ENCODE results near the gene RPL29. TPM values are rescaled to one million over a fixed set of nuclear protein-coding genes. Genes with fewer than 3 reads are reported as not detected.
A peak's percentile ranks its signal among the peaks of the same experiment; 100 is the strongest.

RPL29 gene
- total RNA-seq, 1 donor from 2014 or later: 1,224 TPM

- intact Hi-C loops (cut with DNase I): no loop called here
- no peak for DNase-seq (ENCODE audit: low spot score in 2 of 2)
- Histone ChIP-seq H3K4me1 (peaks cover 8 to 21% of the 10 kb centered on the region in 2 donors), H3K4me3 (no peak overlapping the region), H3K27ac (peak overlapping the region; percentile 61 to 73), H3K36me3 (peaks cover 2 to 20% of the 10 kb centered on the region in 2 donors), H3K27me3 (no peaks in the 10 kb centered on the region), H3K9me3 (no peaks in the 10 kb centered on the region)
- TF ChIP-seq CTCF (IDR thresholded peaks at IDR 0.05): no peak
Measured at GRCh38 chr3:51988286-51989146, 7.2 kb downstream of the RPL29 start.

GRCh38 chr3:51987568-51987967 lies 8.1 kb downstream of the RPL29 start:
- H3K27ac ChIP-seq: no peak overlapping the region
- intact Hi-C loops (cut with DNase I): no loop called here
- DNase-seq (ENCODE audit: low spot score in 2 of 2): no peak
- no peak overlapping the region for H3K4me3 ChIP-seq
- no peaks in the 10 kb centered on the region for H3K27me3 ChIP-seq
- peaks cover 0 to 12% of the 10 kb centered on the region in 2 donors for H3K36me3 ChIP-seq
- no peak for TF ChIP-seq CTCF (IDR thresholded peaks at IDR 0.05)
- no peaks in the 10 kb centered on the region for H3K9me3 ChIP-seq
- peaks cover 12 to 26% of the 10 kb centered on the region in 2 donors for H3K4me1 ChIP-seq

- no peak for DNase-seq (ENCODE audit: low spot score in 2 of 2)
- no peaks in the 10 kb centered on the region for H3K36me3 ChIP-seq
- H3K4me1 ChIP-seq: peaks cover 19 to 33% of the 10 kb centered on the region in 2 donors
- TF ChIP-seq CTCF (IDR thresholded peaks at IDR 0.05): no peak
- no peaks in the 10 kb centered on the region for H3K9me3 ChIP-seq
- intact Hi-C loops (cut with DNase I): no loop called here
- H3K27ac ChIP-seq: no peak overlapping the region
- H3K4me3 ChIP-seq: no peak overlapping the region
- H3K27me3 ChIP-seq: no peaks in the 10 kb centered on the region
Measured at GRCh38 chr3:51986010-51986947, 9.4 kb downstream of the RPL29 start.

- H3K27ac ChIP-seq: no peak overlapping the region
- no peak for DNase-seq (ENCODE audit: low spot score in 2 of 2)
- peaks cover 19 to 31% of the 10 kb centered on the region in 2 donors for H3K4me1 ChIP-seq
- H3K9me3 ChIP-seq: no peaks in the 10 kb centered on the region
- intact Hi-C loops (cut with DNase I): no loop called here
- TF ChIP-seq CTCF (IDR thresholded peaks at IDR 0.05): no peak
- H3K36me3 ChIP-seq: no peaks in the 10 kb centered on the region
- H3K4me3 ChIP-seq: no peak overlapping the region
- H3K27me3 ChIP-seq: no peaks in the 10 kb centered on the region
Measured at GRCh38 chr3:51985063-51985462, 10.6 kb downstream of the RPL29 start.

GRCh38 chr3:51984269-51984647 lies 11.4 kb downstream of the RPL29 start:
- intact Hi-C loops (cut with DNase I): no loop called here
- Histone ChIP-seq H3K36me3 (no peaks in the 10 kb centered on the region), H3K27me3 (no peaks in the 10 kb centered on the region), H3K9me3 (no peaks in the 10 kb centered on the region), H3K27ac (peak overlapping the region; percentile 93 to 97), H3K4me3 (no peak overlapping the region), H3K4me1 (peaks cover 16 to 24% of the 10 kb centered on the region in 2 donors)
- TF ChIP-seq CTCF (IDR thresholded peaks at IDR 0.05): no peak
- no peak for DNase-seq (ENCODE audit: low spot score in 2 of 2)
